IgD-negative memory B cell (primary cell): ENCODE results near the gene FMN2. TPM values are rescaled to one million over a fixed set of nuclear protein-coding genes. Genes with fewer than 3 reads are reported as not detected.

Experiments
- H3K27ac Mint-ChIP-seq, 3 donors: one replicate each; pipeline ENCODE4 v1.8.0; 2020 to 2022; ENCODE audit warnings: mild to moderate bottlenecking in 3 of 3, mixed read lengths in 3 of 3, moderate library complexity in 1 of 3
- H3K27me3 Mint-ChIP-seq: one replicate; pipeline ENCODE4 v1.8.0; 2021; ENCODE audit warnings: mixed read lengths
- H3K36me3 Mint-ChIP-seq: one replicate; pipeline ENCODE4 v1.8.0; 2020; ENCODE audit warnings: mild to moderate bottlenecking, mixed read lengths
- H3K4me1 Mint-ChIP-seq, 3 donors: one replicate each; pipeline ENCODE4 v1.8.0; 2020 to 2022; ENCODE audit warnings: mixed read lengths in 3 of 3, mild to moderate bottlenecking in 1 of 3
- H3K4me3 Mint-ChIP-seq, 4 donors: one replicate each; pipeline ENCODE4 v1.8.0; 2020 to 2022; ENCODE audit warnings: mild to moderate bottlenecking in 4 of 4, mixed read lengths in 4 of 4, moderate library complexity in 3 of 4
- H3K9me3 Mint-ChIP-seq, 3 donors: one replicate each; pipeline ENCODE4 v1.8.0; 2020 to 2021; ENCODE audit warnings: mixed read lengths in 3 of 3, mild to moderate bottlenecking in 1 of 3
- polyA plus RNA-seq: library from polyadenylated mRNA; unstranded; fragments of 300-500 nt; fragmentation: Illumina TruSeq; gene quantifications from one replicate; pipeline ENCODE4 v1.2.3, GENCODE V29; 2021

The FMN2 gene
- polyA plus RNA-seq, 1 donor from 2014 or later, result not detected

GRCh38 chr1:240366636-240367035, 275.0 kb downstream of the FMN2 start:
- Mint-ChIP-seq H3K4me1 (no peaks in the 10 kb centered on the region), H3K36me3 (no peaks in the 10 kb centered on the region), H3K9me3 (peaks cover 0 to 7% (median 2%) of the 10 kb centered on the region in 3 donors), H3K27me3 (no peaks in the 10 kb centered on the region), H3K27ac (no peak overlapping the region), H3K4me3 (no peak overlapping the region)

GRCh38 chr1:240385551-240385950, 293.9 kb downstream of the FMN2 start:
- Mint-ChIP-seq H3K27ac (no peak overlapping the region), H3K36me3 (no peaks in the 10 kb centered on the region), H3K9me3 (peaks cover 2 to 19% (median 9%) of the 10 kb centered on the region in 3 donors), H3K4me1 (no peaks in the 10 kb centered on the region), H3K27me3 (no peaks in the 10 kb centered on the region), H3K4me3 (no peak overlapping the region)

- Mint-ChIP-seq H3K27me3 (no peaks in the 10 kb centered on the region), H3K4me1 (no peaks in the 10 kb centered on the region), H3K36me3 (no peaks in the 10 kb centered on the region), H3K9me3 (peaks cover 2 to 13% (median 6%) of the 10 kb centered on the region in 3 donors), H3K4me3 (no peak overlapping the region), H3K27ac (no peak overlapping the region)
Measured at GRCh38 chr1:240385985-240386978, 294.6 kb downstream of the FMN2 start.

- no peaks in the 10 kb centered on the region for H3K27me3 Mint-ChIP-seq
- peaks cover 2 to 13% (median 6%) of the 10 kb centered on the region in 3 donors for H3K9me3 Mint-ChIP-seq
- no peak overlapping the region for H3K4me3 Mint-ChIP-seq
- H3K36me3 Mint-ChIP-seq, result no peaks in the 10 kb centered on the region
- no peak overlapping the region for H3K27ac Mint-ChIP-seq
- H3K4me1 Mint-ChIP-seq, result no peaks in the 10 kb centered on the region
Measured at GRCh38 chr1:240387051-240387450, 295.4 kb downstream of the FMN2 start.

- Mint-ChIP-seq H3K27ac (no peak overlapping the region), H3K4me1 (no peaks in the 10 kb centered on the region), H3K36me3 (no peaks in the 10 kb centered on the region), H3K27me3 (no peaks in the 10 kb centered on the region), H3K9me3 (peaks cover 0 to 13% (median 4%) of the 10 kb centered on the region in 3 donors), H3K4me3 (no peak overlapping the region)
Measured at GRCh38 chr1:240391660-240392260, 300.1 kb downstream of the FMN2 start.

GRCh38 chr1:240394353-240394752, 302.7 kb downstream of the FMN2 start:
- no peaks in the 10 kb centered on the region for H3K4me1 Mint-ChIP-seq
- no peaks in the 10 kb centered on the region for H3K36me3 Mint-ChIP-seq
- peaks cover 0 to 11% (median 3%) of the 10 kb centered on the region in 3 donors for H3K9me3 Mint-ChIP-seq
- no peaks in the 10 kb centered on the region for H3K27me3 Mint-ChIP-seq
- H3K4me3 Mint-ChIP-seq, result no peak overlapping the region
- H3K27ac Mint-ChIP-seq, result no peak overlapping the region

- Mint-ChIP-seq H3K27me3 (no peaks in the 10 kb centered on the region), H3K4me3 (no peak overlapping the region), H3K9me3 (peaks cover 0 to 11% (median 3%) of the 10 kb centered on the region in 3 donors), H3K4me1 (no peaks in the 10 kb centered on the region), H3K27ac (no peak overlapping the region), H3K36me3 (no peaks in the 10 kb centered on the region)
Measured at GRCh38 chr1:240395336-240395735, 303.7 kb downstream of the FMN2 start.

- no peaks in the 10 kb centered on the region for H3K4me1 Mint-ChIP-seq
- no peaks in the 10 kb centered on the region for H3K36me3 Mint-ChIP-seq
- no peak overlapping the region for H3K27ac Mint-ChIP-seq
- H3K4me3 Mint-ChIP-seq, result no peak overlapping the region
- H3K9me3 Mint-ChIP-seq, result peaks cover 0 to 5% (median 4%) of the 10 kb centered on the region in 3 donors
- H3K27me3 Mint-ChIP-seq, result no peaks in the 10 kb centered on the region
Measured at GRCh38 chr1:240399381-240399780, 307.7 kb downstream of the FMN2 start.

- peaks cover 1 to 9% (median 4%) of the 10 kb centered on the region in 3 donors for H3K9me3 Mint-ChIP-seq
- H3K4me3 Mint-ChIP-seq, result no peak overlapping the region
- H3K36me3 Mint-ChIP-seq, result no peaks in the 10 kb centered on the region
- H3K27ac Mint-ChIP-seq, result no peak overlapping the region
- no peaks in the 10 kb centered on the region for H3K27me3 Mint-ChIP-seq
- H3K4me1 Mint-ChIP-seq, result no peaks in the 10 kb centered on the region
Measured at GRCh38 chr1:240401731-240402130, 310.0 kb downstream of the FMN2 start.

GRCh38 chr1:240402326-240402725, 310.6 kb downstream of the FMN2 start:
- H3K36me3 Mint-ChIP-seq, result no peaks in the 10 kb centered on the region
- no peaks in the 10 kb centered on the region for H3K27me3 Mint-ChIP-seq
- peaks cover 1 to 6% (median 3%) of the 10 kb centered on the region in 3 donors for H3K9me3 Mint-ChIP-seq
- H3K27ac Mint-ChIP-seq, result no peak overlapping the region
- no peaks in the 10 kb centered on the region for H3K4me1 Mint-ChIP-seq
- H3K4me3 Mint-ChIP-seq, result no peak overlapping the region

- no peaks in the 10 kb centered on the region for H3K27me3 Mint-ChIP-seq
- no peaks in the 10 kb centered on the region for H3K4me1 Mint-ChIP-seq
- H3K36me3 Mint-ChIP-seq, result no peaks in the 10 kb centered on the region
- H3K27ac Mint-ChIP-seq, result no peak overlapping the region
- H3K9me3 Mint-ChIP-seq, result peaks cover 1 to 6% (median 3%) of the 10 kb centered on the region in 3 donors
- H3K4me3 Mint-ChIP-seq, result no peak overlapping the region
Measured at GRCh38 chr1:240404286-240404685, 312.6 kb downstream of the FMN2 start.

- Mint-ChIP-seq H3K9me3 (peaks cover 1 to 6% (median 3%) of the 10 kb centered on the region in 3 donors), H3K36me3 (no peaks in the 10 kb centered on the region), H3K4me3 (no peak overlapping the region), H3K27ac (no peak overlapping the region), H3K4me1 (no peaks in the 10 kb centered on the region), H3K27me3 (no peaks in the 10 kb centered on the region)
Measured at GRCh38 chr1:240405751-240406150, 314.1 kb downstream of the FMN2 start.

GRCh38 chr1:240407407-240407806, 315.7 kb downstream of the FMN2 start:
- Mint-ChIP-seq H3K36me3 (no peaks in the 10 kb centered on the region), H3K9me3 (peaks cover 3 to 11% (median 4%) of the 10 kb centered on the region in 3 donors), H3K4me1 (no peaks in the 10 kb centered on the region), H3K4me3 (no peak overlapping the region), H3K27me3 (no peaks in the 10 kb centered on the region), H3K27ac (no peak overlapping the region)

GRCh38 chr1:240409615-240410014, 317.9 kb downstream of the FMN2 start:
- Mint-ChIP-seq H3K27me3 (no peaks in the 10 kb centered on the region), H3K9me3 (peaks cover 4 to 18% (median 7%) of the 10 kb centered on the region in 3 donors), H3K4me3 (no peak overlapping the region), H3K27ac (no peak overlapping the region), H3K36me3 (no peaks in the 10 kb centered on the region), H3K4me1 (no peaks in the 10 kb centered on the region)

- no peaks in the 10 kb centered on the region for H3K27me3 Mint-ChIP-seq
- H3K4me3 Mint-ChIP-seq, result no peak overlapping the region
- no peaks in the 10 kb centered on the region for H3K36me3 Mint-ChIP-seq
- H3K9me3 Mint-ChIP-seq, result peaks cover 0 to 18% (median 6%) of the 10 kb centered on the region in 3 donors
- no peak overlapping the region for H3K27ac Mint-ChIP-seq
- no peaks in the 10 kb centered on the region for H3K4me1 Mint-ChIP-seq
Measured at GRCh38 chr1:240413732-240414131, 322.0 kb downstream of the FMN2 start.
